Stimulated activated naive B cell treated with anti-CD40 and anti-IgM and Interleukin-4, amounts not matched to agents 10 μg/mL and 1 μg/mL and 100 μg/mL, for 72 hours (primary cell): Measurements from ENCODE around the gene SLC1A7.

ENCODE experiments used
- ATAC-seq, 2 donors: fragments of 150-1000 bp; cut with Tn5 transposase; replicated peaks; 2 replicates each; pipeline ENCODE4 v1.10.0; 2021; ENCODE audit warnings: moderate library complexity in 1 of 2
- DNase-seq: peaks from one replicate; pipeline ENCODE4 v3.0.0; 2021
- H3K27ac Mint-ChIP-seq: one replicate; pipeline ENCODE4 v1.8.0; 2022; ENCODE audit warnings: mild to moderate bottlenecking, mixed read lengths
- H3K27me3 Mint-ChIP-seq, 2 donors: one replicate each; pipeline ENCODE4 v1.8.0; 2022; ENCODE audit warnings: mixed read lengths in 2 of 2
- H3K36me3 Mint-ChIP-seq, 2 donors: one replicate each; pipeline ENCODE4 v1.8.0; 2022; ENCODE audit warnings: mixed read lengths in 2 of 2, mild to moderate bottlenecking in 1 of 2
- H3K4me1 Mint-ChIP-seq, 2 donors: one replicate each; pipeline ENCODE4 v1.8.0; 2022; ENCODE audit warnings: mixed read lengths in 2 of 2, mild to moderate bottlenecking in 1 of 2
- H3K4me3 Mint-ChIP-seq, 2 donors: one replicate each; pipeline ENCODE4 v1.8.0; 2022; ENCODE audit warnings: mild to moderate bottlenecking in 2 of 2, mixed read lengths in 2 of 2, moderate library complexity in 1 of 2
- H3K9me3 Mint-ChIP-seq, 2 donors: one replicate each; pipeline ENCODE4 v1.8.0; 2022; ENCODE audit warnings: mixed read lengths in 2 of 2, mild to moderate bottlenecking in 1 of 2

Gene SLC1A7

DNA sequence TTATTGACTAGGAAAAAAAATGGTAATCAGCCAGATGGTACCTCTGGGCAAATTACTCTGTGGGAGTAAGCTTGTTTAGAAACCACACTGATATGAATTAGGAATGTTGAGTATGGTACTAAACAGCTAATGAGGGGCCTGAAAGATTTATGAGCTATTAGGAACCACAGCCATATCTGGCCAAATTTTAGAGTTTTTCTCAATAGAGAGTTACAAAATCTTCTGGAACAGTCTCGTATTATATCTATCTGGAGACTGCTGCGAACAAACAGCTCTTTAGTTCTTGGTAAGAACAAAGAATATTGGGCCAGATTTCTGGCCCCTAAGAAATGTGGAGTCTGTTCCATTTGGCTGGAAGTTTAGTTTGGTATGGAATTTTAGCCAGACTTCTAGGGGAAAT, 85.3 kb downstream of the SLC1A7 start:
- Mint-ChIP-seq H3K27ac (no peak overlapping the region), H3K4me1 (peaks cover 0 to under 1% of the 10 kb centered on the region in 2 donors), H3K27me3 (peaks cover 12 to 20% of the 10 kb centered on the region in 2 donors), H3K4me3 (no peak overlapping the region), H3K36me3 (peaks cover 18 to 19% of the 10 kb centered on the region in 2 donors), H3K9me3 (peaks cover 0 to 1% of the 10 kb centered on the region in 2 donors)
- no peak for ATAC-seq
- no peak for DNase-seq

DNA sequence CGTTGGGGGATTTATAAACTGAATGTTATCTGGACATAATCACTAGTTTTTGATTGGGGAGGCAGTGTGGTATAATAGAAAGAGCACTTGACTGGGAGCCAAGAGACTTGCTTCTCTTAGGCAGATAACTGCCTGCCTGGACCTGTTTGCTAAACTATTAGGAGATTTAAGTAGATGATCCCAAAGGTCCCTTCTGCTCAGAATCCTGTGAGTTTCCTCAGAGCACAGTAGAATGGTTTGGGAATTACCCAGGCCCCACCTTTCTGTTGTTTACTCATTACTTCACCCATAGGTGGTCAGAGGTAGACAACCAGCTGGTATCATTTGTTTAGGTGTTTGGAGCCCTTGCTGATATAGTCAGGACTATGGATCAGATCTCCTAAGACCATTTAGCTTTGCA, 90.8 kb downstream of the SLC1A7 start:
- no peaks in the 10 kb centered on the region for H3K27me3 Mint-ChIP-seq
- H3K4me1 Mint-ChIP-seq = no peaks in the 10 kb centered on the region
- no peak overlapping the region for H3K27ac Mint-ChIP-seq
- H3K4me3 Mint-ChIP-seq = no peak overlapping the region
- no peak for ATAC-seq
- H3K9me3 Mint-ChIP-seq = peaks cover 0 to 1% of the 10 kb centered on the region in 2 donors
- peaks cover 28 to 40% of the 10 kb centered on the region in 2 donors for H3K36me3 Mint-ChIP-seq
- no peak for DNase-seq

DNA sequence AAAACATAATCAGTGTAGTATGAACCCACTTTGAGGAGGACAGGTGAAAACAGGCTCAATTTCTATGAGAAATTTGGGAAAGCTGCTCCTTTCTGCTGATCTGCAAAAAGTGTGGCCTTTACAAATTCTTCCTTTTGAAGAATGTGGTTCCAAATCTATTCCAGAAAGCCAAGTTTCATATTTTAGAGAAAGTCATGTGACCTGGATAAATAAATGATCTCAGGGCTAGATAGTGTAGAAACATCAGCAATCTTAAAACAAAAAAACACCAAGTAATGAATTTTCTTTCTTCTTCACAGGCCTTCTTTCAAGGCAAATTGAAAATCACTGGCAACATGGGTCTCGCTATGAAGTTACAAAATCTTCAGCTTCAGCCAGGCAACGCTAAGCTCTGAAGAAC, 92.1 kb downstream of the SLC1A7 start:
- no peaks in the 10 kb centered on the region for H3K27me3 Mint-ChIP-seq
- no peak for DNase-seq
- no peak for ATAC-seq
- H3K4me3 Mint-ChIP-seq = no peak overlapping the region
- peaks cover 31 to 40% of the 10 kb centered on the region in 2 donors for H3K36me3 Mint-ChIP-seq
- no peaks in the 10 kb centered on the region for H3K4me1 Mint-ChIP-seq
- peaks cover 0 to 1% of the 10 kb centered on the region in 2 donors for H3K9me3 Mint-ChIP-seq
- H3K27ac Mint-ChIP-seq = no peak overlapping the region

DNA sequence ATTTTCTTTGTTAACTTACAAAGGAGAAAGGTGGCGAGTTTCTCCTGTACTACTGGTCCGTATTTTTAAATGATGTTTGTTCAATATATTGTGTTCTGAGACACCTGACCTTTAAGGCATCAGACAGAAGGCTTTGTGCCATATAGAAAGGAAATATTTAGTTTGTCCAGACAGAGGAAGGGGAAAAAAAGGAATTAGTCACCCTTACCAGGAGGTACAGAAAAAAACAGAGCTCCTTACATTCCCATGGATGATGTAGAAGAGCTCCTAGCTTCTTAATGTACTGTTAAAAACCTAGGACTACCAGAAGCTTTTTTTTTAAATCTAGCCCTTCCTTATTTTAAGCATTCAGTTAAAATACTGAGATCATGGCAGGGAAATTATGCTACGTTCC, 92.9 kb downstream of the SLC1A7 start:
- no peak overlapping the region for H3K4me3 Mint-ChIP-seq
- ATAC-seq (no peak), DNase-seq (no peak)
- peaks cover 31 to 43% of the 10 kb centered on the region in 2 donors for H3K36me3 Mint-ChIP-seq
- peaks cover 0 to 1% of the 10 kb centered on the region in 2 donors for H3K9me3 Mint-ChIP-seq
- no peak overlapping the region for H3K27ac Mint-ChIP-seq
- no peaks in the 10 kb centered on the region for H3K27me3 Mint-ChIP-seq
- no peaks in the 10 kb centered on the region for H3K4me1 Mint-ChIP-seq

DNA sequence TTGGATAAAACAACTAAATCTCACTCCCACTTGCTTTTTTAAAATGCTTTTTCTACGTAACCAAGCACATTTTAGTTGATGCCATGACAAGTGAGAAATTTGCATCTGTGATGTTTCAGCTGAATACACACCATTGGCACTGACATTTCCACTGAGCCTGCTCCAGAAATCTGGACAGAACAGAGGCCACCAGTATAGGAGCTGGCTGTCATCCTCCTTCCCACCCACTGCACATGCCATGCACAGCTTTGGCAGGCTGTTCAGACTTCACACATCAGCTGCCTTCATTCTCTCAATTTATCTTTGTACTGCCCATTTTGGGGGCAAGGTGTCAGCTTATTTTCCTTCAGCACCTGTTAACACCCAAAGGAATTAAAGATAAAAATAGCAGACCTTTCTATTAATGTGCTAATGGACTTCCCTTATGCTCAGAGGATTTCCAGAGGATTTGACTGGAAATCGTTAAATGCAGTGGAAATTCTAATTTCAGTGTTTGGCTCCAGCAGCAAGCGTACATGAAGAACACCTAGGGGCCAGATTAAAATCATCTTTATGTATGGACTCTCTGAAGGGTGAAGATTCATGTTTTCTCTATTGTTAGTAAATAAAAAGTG, 93.4 kb downstream of the SLC1A7 start:
- H3K4me1 Mint-ChIP-seq = no peaks in the 10 kb centered on the region
- H3K36me3 Mint-ChIP-seq = peaks cover 30 to 40% of the 10 kb centered on the region in 2 donors
- H3K27me3 Mint-ChIP-seq = no peaks in the 10 kb centered on the region
- H3K9me3 Mint-ChIP-seq = peaks cover 0 to 1% of the 10 kb centered on the region in 2 donors
- H3K4me3 Mint-ChIP-seq = no peak overlapping the region
- no peak overlapping the region for H3K27ac Mint-ChIP-seq
- ATAC-seq (no peak), DNase-seq (no peak)

DNA sequence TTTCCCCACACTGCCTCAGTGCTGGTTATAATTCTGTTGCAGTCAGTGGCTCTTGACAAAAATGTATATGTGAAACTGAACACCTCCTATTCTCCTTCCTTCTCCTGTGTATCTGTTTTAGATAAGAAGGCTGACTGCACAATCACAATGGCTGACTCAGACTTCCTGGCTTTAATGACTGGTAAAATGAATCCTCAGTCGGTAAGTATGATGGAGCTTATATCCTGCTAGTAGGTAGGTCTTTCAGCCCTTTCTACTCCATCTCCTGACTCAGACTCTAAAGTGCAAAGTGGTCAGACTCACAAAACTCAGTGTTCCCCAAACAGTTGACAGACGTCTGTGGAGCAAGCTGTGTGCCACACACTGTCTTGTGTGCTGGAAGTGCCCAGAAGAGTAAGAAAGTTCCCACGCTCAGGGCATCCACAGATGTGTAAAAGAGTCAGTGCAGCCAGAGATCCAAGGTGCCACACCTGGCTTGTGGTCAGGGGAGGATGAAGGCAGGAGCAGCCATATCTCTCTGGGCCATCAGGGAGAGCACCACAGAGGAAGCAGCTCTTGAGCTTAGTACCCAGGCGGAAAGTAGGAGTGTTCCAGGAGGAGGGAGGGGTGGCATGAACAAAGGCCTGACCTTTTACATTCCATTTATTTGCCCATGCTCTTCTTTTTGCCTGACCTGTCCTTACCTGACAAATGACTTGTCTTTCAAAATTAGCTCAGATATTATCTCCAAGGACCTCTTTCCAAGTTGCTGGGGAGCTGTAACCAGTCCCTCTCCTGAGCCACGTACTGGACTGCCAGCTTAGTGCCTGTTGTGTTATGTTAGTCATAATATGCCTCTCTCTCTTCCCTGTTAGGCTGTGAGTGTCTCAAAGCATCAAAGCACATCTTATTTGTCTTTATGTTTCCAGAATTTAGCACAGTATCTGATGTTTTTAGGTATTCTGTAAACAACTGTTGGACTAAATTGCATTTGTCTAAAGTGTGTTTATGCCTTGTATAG, 94.4 kb downstream of the SLC1A7 start:
- Mint-ChIP-seq H3K9me3 (no peaks in the 10 kb centered on the region), H3K27ac (no peak overlapping the region), H3K4me3 (no peak overlapping the region), H3K4me1 (no peaks in the 10 kb centered on the region), H3K36me3 (peaks cover 21 to 30% of the 10 kb centered on the region in 2 donors), H3K27me3 (no peaks in the 10 kb centered on the region)
- no peak for DNase-seq
- no peak for ATAC-seq

DNA sequence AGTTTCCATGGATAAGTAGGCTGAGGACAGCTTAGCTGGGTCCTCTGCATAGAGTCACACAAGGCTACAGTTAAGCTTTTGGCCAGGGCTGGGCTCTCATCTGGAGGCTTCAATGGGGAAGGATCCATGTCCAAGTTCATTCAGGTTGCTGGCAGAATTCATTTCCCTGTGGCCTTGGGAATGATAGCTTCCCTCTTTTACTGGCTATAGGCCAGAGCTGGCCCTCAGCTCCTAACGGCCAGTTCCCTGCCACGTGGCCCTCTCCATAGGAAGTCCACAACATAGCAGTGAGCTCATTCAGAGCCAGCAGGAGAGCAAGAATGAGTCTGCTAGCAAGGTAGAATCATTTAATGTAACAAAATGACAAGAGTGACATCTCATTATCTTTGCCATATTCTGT, 95.5 kb downstream of the SLC1A7 start:
- H3K9me3 Mint-ChIP-seq = no peaks in the 10 kb centered on the region
- no peaks in the 10 kb centered on the region for H3K4me1 Mint-ChIP-seq
- no peak overlapping the region for H3K27ac Mint-ChIP-seq
- no peak overlapping the region for H3K4me3 Mint-ChIP-seq
- DNase-seq (no peak), ATAC-seq (no peak)
- H3K27me3 Mint-ChIP-seq = no peaks in the 10 kb centered on the region
- peaks cover 11 to 29% of the 10 kb centered on the region in 2 donors for H3K36me3 Mint-ChIP-seq

DNA sequence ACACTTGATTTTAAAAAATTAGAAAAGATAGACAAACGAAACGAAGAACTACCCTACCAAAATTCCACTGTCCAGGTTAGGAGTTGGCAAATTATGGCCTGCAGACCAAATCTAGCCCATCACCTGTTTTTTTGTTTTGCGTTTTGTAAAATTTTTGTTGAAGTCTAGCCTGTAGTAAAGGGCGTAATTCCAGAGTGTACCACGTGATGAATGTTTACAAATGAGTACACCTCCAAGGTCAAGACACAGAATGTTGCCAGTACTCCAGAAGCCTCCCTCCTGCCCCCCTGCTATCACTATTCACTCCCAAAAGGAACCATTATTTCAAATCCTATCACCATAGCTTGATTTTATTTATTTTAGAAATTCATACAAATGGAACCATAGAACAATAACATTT, 97.5 kb downstream of the SLC1A7 start:
- no peaks in the 10 kb centered on the region for H3K27me3 Mint-ChIP-seq
- H3K9me3 Mint-ChIP-seq = no peaks in the 10 kb centered on the region
- H3K4me3 Mint-ChIP-seq = no peak overlapping the region
- H3K4me1 Mint-ChIP-seq = peaks cover 0 to 2% of the 10 kb centered on the region in 2 donors
- H3K36me3 Mint-ChIP-seq = peaks cover 24 to 42% of the 10 kb centered on the region in 2 donors
- DNase-seq (no peak), ATAC-seq (no peak)
- no peak overlapping the region for H3K27ac Mint-ChIP-seq

DNA sequence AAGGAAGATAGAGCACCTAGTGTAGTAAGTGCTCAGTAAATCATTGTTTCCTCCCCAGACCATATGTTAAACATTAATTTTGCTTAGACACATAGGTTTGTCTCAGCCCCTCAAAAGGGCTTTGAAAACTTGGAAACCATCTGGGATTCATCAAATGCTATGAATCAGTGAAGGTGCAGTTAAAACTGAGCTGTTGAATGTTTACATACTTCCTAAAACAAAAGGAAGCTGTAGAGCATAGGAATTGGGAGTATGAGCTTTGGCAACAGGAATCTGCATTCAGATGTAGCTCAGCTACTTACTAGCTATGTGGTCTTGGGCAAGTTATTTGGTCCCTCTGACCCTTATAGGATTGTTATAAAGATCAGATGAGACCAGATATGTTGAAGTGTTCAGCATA, 99.2 kb downstream of the SLC1A7 start:
- no peaks in the 10 kb centered on the region for H3K27me3 Mint-ChIP-seq
- H3K36me3 Mint-ChIP-seq = peaks cover 26 to 43% of the 10 kb centered on the region in 2 donors
- H3K4me1 Mint-ChIP-seq = peaks cover 0 to 2% of the 10 kb centered on the region in 2 donors
- DNase-seq = no peak
- H3K9me3 Mint-ChIP-seq = no peaks in the 10 kb centered on the region
- H3K27ac Mint-ChIP-seq = no peak overlapping the region
- no peak for ATAC-seq
- H3K4me3 Mint-ChIP-seq = no peak overlapping the region

DNA sequence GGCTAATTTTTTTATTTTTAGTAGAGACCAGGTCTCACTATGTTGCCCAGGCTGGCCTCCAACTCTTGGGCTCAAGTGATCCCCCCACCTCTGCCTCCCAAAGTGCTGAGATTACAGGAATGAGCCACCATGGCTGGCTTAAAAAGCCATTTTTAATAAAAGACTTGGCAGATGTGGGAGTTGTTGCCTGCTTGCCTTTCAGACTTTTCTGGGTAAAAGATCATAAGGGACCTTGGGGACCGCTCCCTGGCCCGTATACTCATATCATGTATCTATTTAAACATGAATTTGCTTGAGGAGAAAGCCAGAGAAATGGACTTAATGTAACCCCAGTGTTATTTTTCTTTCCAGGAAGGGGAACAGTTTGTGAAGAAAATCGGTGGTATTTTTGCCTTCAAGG, 103.9 kb downstream of the SLC1A7 start:
- DNase-seq (no peak), ATAC-seq (no peak)
- Mint-ChIP-seq H3K4me3 (no peak overlapping the region), H3K9me3 (no peaks in the 10 kb centered on the region), H3K27ac (no peak overlapping the region), H3K4me1 (peaks cover 0 to 2% of the 10 kb centered on the region in 2 donors), H3K36me3 (peaks cover 17 to 31% of the 10 kb centered on the region in 2 donors), H3K27me3 (no peaks in the 10 kb centered on the region)
